Keratinocyte (primary cell): Measurements from ENCODE around the gene SLC23A1. TPM values are rescaled to one million over a fixed set of nuclear protein-coding genes. Genes with fewer than 3 reads are reported as not detected.

Source experiments
- DNase-seq: peaks from one replicate; pipeline ENCODE4 v3.0.0-alpha.2; 2011; ENCODE audit warnings: low read depth, missing footprints, low spot score
- FAIRE-seq: peaks from 2 replicates; lab custom pipeline; 2011; peaks lifted over from hg19 to GRCh38; lab: Jason Lieb, UNC
- H2AFZ ChIP-seq: 2 replicates; pipeline ENCODE4 v1.6.0; 2012; ENCODE audit warnings: low read length, control low read depth, inconsistent platforms; ENCODE audit not compliant: control insufficient read depth
- H3K27ac ChIP-seq: 2 replicates; pipeline ENCODE4 v1.5.1; 2011; ENCODE audit warnings: low read length; ENCODE audit not compliant: control insufficient read depth, insufficient read depth
- H3K27me3 ChIP-seq: 3 replicates; pipeline ENCODE4 v1.6.0; 2011; ENCODE audit warnings: low read length; ENCODE audit not compliant: control insufficient read depth, insufficient read depth; ENCODE audit errors: extremely low read depth
- H3K36me3 ChIP-seq, 2 experiments: 2 replicates in 1 of 2; 3 replicates in 1 of 2; pipeline ENCODE4 v1.5.1; 2011; ENCODE audit warnings: low read length in 2 of 2, mild to moderate bottlenecking in 1 of 2; ENCODE audit not compliant: control insufficient read depth in 2 of 2, insufficient read depth in 2 of 2; ENCODE audit errors: extremely low read depth in 1 of 2
- H3K4me1 ChIP-seq: 3 replicates; pipeline ENCODE4 v1.5.1; 2011; ENCODE audit warnings: low read length; ENCODE audit not compliant: control insufficient read depth, insufficient read depth; ENCODE audit errors: extremely low read depth
- H3K4me2 ChIP-seq: 3 replicates; pipeline ENCODE4 v1.6.0; 2011; ENCODE audit warnings: low read depth, low read length; ENCODE audit not compliant: control insufficient read depth, insufficient read depth; ENCODE audit errors: extremely low read depth
- H3K4me3 ChIP-seq, 3 experiments: fragments of 200-600 bp in 1 of 3; sonication (generic) in 1 of 3; 2 replicates in 2 of 3; 3 replicates in 1 of 3; pipeline ENCODE4 v1.5.1; 2011 to 2016; ENCODE audit warnings: low read length in 3 of 3, mild to moderate bottlenecking in 3 of 3, control low read depth in 2 of 3, inconsistent platforms in 1 of 3, low read depth in 1 of 3, mixed read lengths in 1 of 3, mixed run types in 1 of 3, moderate library complexity in 1 of 3; ENCODE audit not compliant: control insufficient read depth in 2 of 3, insufficient read depth in 2 of 3; ENCODE audit errors: extremely low read depth in 1 of 3
- H3K79me2 ChIP-seq: 2 replicates; pipeline ENCODE4 v1.6.0; 2012; ENCODE audit warnings: low read length; ENCODE audit not compliant: control insufficient read depth, insufficient read depth
- H3K9ac ChIP-seq: 3 replicates; pipeline ENCODE4 v1.6.0; 2011; ENCODE audit warnings: low read length; ENCODE audit not compliant: control insufficient read depth, insufficient read depth; ENCODE audit errors: extremely low read depth
- H3K9me1 ChIP-seq: 3 replicates; pipeline ENCODE4 v1.6.0; 2011; ENCODE audit warnings: low read length; ENCODE audit not compliant: control insufficient read depth, insufficient read depth; ENCODE audit errors: extremely low read depth
- H3K9me3 ChIP-seq: 2 replicates; pipeline ENCODE4 v1.5.1; 2012; ENCODE audit warnings: low read depth, low read length; ENCODE audit not compliant: control insufficient read depth
- H4K20me1 ChIP-seq: 3 replicates; pipeline ENCODE4 v1.6.0; 2011; ENCODE audit warnings: low read length; ENCODE audit not compliant: control insufficient read depth, insufficient read depth; ENCODE audit errors: extremely low read depth
- EZH2 ChIP-seq: IDR thresholded peaks from one replicate; pipeline ENCODE4 v1.6.1; 2012; ENCODE audit warnings: inconsistent platforms, mild to moderate bottlenecking, low read length, moderate library complexity
- dilution Hi-C: fragments of 300-500 bp; cut with MboI; formaldehyde crosslinking; loops from one replicate; pipeline ENCODE4 v1.7.0; 2020; ENCODE audit warnings: low sequenced_read_pairs; ENCODE audit not compliant: extremely low pct_ligation_motif_present
- polyA plus RNA-seq, 5 experiments: library from polyadenylated mRNA; depleted of rRNA in 3 of 5; stranded (reverse) in 3 of 5; stranded (forward) in 1 of 5; unstranded in 1 of 5; fragments of >200 nt; gene quantifications; 1 replicate in 1 of 5; 2 replicates in 3 of 5; 3 replicates in 1 of 5; pipeline versions ENCODE4 v1.2.1 to v1.2.3, GENCODE V29; 2011 to 2012; ENCODE audit warnings: missing spikeins in 2 of 5, low read depth in 1 of 5, low replicate concordance in 1 of 5
- TF ChIP-seq, protein P1 (sequence below), 3 experiments: IDR thresholded peaks in 1 of 3; conservative IDR thresholded peaks in 1 of 3; optimal IDR thresholded peaks in 1 of 3; 2 replicates in 2 of 3; 3 replicates in 1 of 3; pipeline versions ENCODE3 to v1.5.1; 2011; ENCODE audit warnings: low read length in 3 of 3, mild to moderate bottlenecking in 3 of 3, moderate library complexity in 2 of 3, control low read depth in 1 of 3, inconsistent platforms in 1 of 3; ENCODE audit not compliant: insufficient read depth in 2 of 3; ENCODE audit errors: extremely low read depth in 1 of 3

SLC23A1 gene
- polyA plus RNA-seq, 1 donor (not counting 4 experiments of a cell fraction or from before 2014, with no cell fraction given): not detected

DNA sequence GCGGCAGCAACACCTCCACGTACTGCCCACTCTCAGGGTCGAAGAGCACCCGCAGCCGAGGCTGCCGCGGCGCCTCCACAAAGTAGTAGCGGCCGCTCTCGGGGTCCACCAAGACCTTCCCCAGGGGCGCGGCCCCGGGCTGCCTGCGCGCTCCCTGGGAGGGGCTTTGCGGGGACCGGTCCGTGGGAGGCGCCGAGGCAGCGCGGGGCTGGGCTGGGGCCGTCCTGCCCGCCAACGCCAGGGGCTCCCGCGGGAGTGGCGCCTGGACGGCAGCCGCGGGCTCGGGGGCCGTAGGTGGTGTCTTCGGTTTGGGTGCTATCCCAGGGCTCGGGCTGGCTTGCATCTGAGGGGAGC lies 9.2 kb upstream of the SLC23A1 start:
- Histone ChIP-seq H3K4me2 (peak overlapping the region; percentile 90), H3K4me1 (peaks cover 19% of the 10 kb centered on the region), H2AFZ (peak overlapping the region; percentile 33), H3K9ac (peak overlapping the region; percentile 93), H3K9me1 (no peaks in the 10 kb centered on the region), H3K36me3 (peaks cover 0 to 4% of the 10 kb centered on the region in 2 experiments), H4K20me1 (no peaks in the 10 kb centered on the region), H3K9me3 (no peaks in the 10 kb centered on the region), H3K79me2 (peaks cover 15% of the 10 kb centered on the region), H3K4me3 (peak overlapping the region; percentile 69 to 92 (median 84)), H3K27ac (peak overlapping the region; percentile 91), H3K27me3 (no peaks in the 10 kb centered on the region)
- DNase-seq (no peak), FAIRE-seq (no peak)
- dilution Hi-C loops: no loop called here
- TF ChIP-seq, protein P1, sequence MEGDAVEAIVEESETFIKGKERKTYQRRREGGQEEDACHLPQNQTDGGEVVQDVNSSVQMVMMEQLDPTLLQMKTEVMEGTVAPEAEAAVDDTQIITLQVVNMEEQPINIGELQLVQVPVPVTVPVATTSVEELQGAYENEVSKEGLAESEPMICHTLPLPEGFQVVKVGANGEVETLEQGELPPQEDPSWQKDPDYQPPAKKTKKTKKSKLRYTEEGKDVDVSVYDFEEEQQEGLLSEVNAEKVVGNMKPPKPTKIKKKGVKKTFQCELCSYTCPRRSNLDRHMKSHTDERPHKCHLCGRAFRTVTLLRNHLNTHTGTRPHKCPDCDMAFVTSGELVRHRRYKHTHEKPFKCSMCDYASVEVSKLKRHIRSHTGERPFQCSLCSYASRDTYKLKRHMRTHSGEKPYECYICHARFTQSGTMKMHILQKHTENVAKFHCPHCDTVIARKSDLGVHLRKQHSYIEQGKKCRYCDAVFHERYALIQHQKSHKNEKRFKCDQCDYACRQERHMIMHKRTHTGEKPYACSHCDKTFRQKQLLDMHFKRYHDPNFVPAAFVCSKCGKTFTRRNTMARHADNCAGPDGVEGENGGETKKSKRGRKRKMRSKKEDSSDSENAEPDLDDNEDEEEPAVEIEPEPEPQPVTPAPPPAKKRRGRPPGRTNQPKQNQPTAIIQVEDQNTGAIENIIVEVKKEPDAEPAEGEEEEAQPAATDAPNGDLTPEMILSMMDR (optimal IDR thresholded peaks at IDR 0.05 in 1 of 3, IDR thresholded peaks at IDR 0.05 in 1 of 3, conservative IDR thresholded peaks at IDR 0.05 in 1 of 3; ENCODE audit: extremely low read depth in 1 of 3, insufficient read depth in 2 of 3, low read length in 3 of 3): no peak
- no peak for TF ChIP-seq EZH2

DNA sequence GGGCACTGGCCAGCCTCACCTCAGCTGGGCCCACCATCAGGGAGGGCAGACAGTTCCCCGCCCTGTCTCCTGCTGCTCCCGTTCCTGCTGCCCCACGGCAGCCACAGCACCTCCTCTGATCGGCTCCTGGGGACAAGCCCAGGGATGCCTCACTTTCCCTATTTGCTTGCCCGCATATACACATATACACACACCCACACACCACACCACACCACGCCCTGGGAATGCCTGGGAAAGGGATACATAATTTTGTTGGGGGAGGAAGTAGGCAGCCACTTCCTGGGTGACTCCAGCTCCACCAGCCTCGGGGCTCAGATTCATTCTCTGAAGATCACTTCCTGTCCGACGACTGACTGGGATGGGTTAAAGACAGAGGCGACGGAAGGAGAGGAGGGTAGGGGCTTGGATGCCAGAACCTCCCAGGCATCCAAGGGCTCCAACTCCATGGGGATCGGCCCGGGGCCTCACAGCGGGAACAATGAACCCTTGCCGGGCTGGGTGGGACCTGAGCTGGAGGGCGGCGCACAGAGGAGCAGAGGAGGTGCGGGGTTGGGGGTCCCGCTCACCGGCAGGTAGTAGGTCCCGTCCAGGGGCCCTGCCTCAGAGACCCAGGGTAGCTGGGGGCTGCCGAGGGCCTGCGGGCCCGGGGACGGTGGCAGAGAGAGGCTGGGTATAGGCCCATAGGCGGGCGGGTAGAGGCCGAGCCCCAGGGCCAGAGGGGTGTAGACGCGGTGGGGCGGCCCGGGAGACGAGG lies 8.7 kb upstream of the SLC23A1 start:
- FAIRE-seq: peak; percentile 91
- dilution Hi-C loops: no loop called here

More for the DNA sequence above, 8.7 kb upstream of the SLC23A1 start:
- no peaks in the 10 kb centered on the region for H3K27me3 ChIP-seq
- H3K36me3 ChIP-seq: peaks cover 0 to 4% of the 10 kb centered on the region in 2 experiments
- TF ChIP-seq, protein P1 (optimal IDR thresholded peaks at IDR 0.05 in 1 of 3, IDR thresholded peaks at IDR 0.05 in 1 of 3, conservative IDR thresholded peaks at IDR 0.05 in 1 of 3; ENCODE audit: extremely low read depth in 1 of 3, insufficient read depth in 2 of 3, low read length in 3 of 3): no peak
- no peak for TF ChIP-seq EZH2
- H3K4me3 ChIP-seq: peak overlapping the region; percentile 69 to 92 (median 84)
- H3K9ac ChIP-seq: peak overlapping the region; percentile 93
- no peaks in the 10 kb centered on the region for H4K20me1 ChIP-seq
- H3K79me2 ChIP-seq: peaks cover 15% of the 10 kb centered on the region
- H2AFZ ChIP-seq: peak overlapping the region; percentile 85
- no peaks in the 10 kb centered on the region for H3K9me3 ChIP-seq
- no peaks in the 10 kb centered on the region for H3K9me1 ChIP-seq
- peak; percentile 98 for DNase-seq
- peaks cover 19% of the 10 kb centered on the region for H3K4me1 ChIP-seq
- H3K4me2 ChIP-seq: peak overlapping the region; percentile 90
- peak overlapping the region; percentile 91 for H3K27ac ChIP-seq
